ENCODE data around the gene POU4F3.

DNA sequence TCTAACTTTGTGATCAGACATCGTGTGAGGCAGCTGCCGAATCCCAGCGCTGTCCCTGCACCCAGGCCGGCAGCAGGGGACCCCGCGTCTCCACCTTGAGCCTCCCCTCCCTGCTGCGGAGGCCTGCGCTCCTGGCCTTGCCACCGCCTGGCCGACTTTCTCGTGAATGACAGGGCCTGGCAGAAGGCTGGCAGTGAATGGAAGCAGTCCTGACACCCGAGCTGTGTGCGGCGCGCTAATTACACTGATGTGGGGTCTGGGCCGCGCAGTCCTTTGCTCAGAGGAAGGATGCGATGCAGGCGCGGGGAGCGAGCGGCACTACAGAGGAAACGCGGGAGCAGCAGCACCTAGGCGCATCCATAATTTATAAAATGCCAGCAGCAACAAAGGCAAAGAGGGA lies 40.3 kb downstream of the POU4F3 start:
- TF ChIP-seq, protein P1, sequence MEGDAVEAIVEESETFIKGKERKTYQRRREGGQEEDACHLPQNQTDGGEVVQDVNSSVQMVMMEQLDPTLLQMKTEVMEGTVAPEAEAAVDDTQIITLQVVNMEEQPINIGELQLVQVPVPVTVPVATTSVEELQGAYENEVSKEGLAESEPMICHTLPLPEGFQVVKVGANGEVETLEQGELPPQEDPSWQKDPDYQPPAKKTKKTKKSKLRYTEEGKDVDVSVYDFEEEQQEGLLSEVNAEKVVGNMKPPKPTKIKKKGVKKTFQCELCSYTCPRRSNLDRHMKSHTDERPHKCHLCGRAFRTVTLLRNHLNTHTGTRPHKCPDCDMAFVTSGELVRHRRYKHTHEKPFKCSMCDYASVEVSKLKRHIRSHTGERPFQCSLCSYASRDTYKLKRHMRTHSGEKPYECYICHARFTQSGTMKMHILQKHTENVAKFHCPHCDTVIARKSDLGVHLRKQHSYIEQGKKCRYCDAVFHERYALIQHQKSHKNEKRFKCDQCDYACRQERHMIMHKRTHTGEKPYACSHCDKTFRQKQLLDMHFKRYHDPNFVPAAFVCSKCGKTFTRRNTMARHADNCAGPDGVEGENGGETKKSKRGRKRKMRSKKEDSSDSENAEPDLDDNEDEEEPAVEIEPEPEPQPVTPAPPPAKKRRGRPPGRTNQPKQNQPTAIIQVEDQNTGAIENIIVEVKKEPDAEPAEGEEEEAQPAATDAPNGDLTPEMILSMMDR (IDR thresholded peaks at IDR 0.05) = no peak
- TF ChIP-seq POLR2A (IDR thresholded peaks at IDR 0.05) (no peak), POLR2AphosphoS5 (IDR thresholded peaks at IDR 0.05) (no peak)
